ENCODE results near the gene NTRK1.

NTRK1 gene

DNA sequence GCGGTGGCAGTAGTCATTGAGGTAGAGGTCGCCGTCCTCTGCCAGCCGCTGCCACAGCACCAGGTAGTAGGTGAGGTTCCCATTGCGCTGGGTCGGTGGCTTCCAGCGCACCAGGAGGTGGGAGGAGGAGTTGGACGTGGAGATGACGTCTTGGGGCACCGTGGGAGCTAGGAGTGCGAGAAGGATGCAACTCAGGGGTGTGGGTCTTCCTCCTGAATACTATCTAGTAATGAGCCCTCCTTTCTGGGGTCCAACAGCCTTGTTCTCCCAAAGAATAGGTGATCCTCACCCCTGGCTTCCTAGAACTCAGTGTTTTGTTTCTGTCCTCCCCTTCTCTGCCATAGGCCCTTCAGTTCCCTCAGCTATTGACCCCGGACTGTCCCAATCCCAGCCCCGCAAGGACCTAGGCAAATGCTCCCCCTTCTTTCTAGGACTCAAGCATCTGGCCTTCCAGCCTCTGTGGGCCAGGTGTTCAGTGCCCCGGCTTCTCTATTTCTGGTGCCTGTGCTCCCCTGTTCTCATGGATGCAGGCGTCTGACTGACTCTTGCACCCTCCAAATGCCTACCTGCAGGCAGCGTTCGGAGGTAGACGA lies 14.6 kb upstream of the NTRK1 start:
- ChIA-PET POLR2A (ENCODE audit: low non-redundant PET) (no interaction called here), CTCF (interaction anchor here (0.6 to 3.6 kb wide), 2 partner anchors 14 to 308 kb away, joined by 3 to 14 read pairs; partner anchors contain the start of gene NTRK1)
- no peak overlapping the region for H3K27ac ChIP-seq
- no peak for DNase-seq (ENCODE audit: low spot score)
- TF ChIP-seq, protein P1, sequence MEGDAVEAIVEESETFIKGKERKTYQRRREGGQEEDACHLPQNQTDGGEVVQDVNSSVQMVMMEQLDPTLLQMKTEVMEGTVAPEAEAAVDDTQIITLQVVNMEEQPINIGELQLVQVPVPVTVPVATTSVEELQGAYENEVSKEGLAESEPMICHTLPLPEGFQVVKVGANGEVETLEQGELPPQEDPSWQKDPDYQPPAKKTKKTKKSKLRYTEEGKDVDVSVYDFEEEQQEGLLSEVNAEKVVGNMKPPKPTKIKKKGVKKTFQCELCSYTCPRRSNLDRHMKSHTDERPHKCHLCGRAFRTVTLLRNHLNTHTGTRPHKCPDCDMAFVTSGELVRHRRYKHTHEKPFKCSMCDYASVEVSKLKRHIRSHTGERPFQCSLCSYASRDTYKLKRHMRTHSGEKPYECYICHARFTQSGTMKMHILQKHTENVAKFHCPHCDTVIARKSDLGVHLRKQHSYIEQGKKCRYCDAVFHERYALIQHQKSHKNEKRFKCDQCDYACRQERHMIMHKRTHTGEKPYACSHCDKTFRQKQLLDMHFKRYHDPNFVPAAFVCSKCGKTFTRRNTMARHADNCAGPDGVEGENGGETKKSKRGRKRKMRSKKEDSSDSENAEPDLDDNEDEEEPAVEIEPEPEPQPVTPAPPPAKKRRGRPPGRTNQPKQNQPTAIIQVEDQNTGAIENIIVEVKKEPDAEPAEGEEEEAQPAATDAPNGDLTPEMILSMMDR (conservative IDR thresholded peaks at IDR 0.05; ENCODE audit: low read depth): no peak

DNA sequence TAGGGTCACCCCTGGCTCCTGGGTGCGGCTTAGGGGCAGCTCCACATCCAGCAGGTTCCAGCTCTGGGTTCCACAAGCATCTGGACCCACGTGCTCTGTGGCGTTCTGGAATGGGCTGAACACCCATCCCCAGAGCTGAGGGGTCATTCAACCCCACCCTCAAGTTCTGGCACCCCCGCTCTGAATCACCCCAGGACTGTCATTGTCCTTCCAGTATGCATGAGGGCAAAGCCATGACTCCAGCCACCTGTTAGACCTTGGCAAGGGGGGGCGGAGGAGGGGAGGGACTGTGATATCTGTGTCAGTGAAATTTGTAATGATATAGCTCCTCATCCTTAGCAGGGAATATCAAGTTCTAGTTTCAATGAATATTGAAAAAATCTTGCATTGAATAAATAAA lies 14.0 kb upstream of the NTRK1 start:
- no peak for DNase-seq (ENCODE audit: low spot score)
- TF ChIP-seq, protein P1 (conservative IDR thresholded peaks at IDR 0.05; ENCODE audit: low read depth): no peak
- POLR2A ChIA-PET (ENCODE audit: low non-redundant PET): no interaction called here
- CTCF ChIA-PET: interaction anchor here (0.6 to 3.6 kb wide), 2 partner anchors 14 to 377 kb away, joined by 5 to 14 read pairs; partner anchors contain the start of gene NTRK1
- H3K27ac ChIP-seq: no peak overlapping the region

DNA sequence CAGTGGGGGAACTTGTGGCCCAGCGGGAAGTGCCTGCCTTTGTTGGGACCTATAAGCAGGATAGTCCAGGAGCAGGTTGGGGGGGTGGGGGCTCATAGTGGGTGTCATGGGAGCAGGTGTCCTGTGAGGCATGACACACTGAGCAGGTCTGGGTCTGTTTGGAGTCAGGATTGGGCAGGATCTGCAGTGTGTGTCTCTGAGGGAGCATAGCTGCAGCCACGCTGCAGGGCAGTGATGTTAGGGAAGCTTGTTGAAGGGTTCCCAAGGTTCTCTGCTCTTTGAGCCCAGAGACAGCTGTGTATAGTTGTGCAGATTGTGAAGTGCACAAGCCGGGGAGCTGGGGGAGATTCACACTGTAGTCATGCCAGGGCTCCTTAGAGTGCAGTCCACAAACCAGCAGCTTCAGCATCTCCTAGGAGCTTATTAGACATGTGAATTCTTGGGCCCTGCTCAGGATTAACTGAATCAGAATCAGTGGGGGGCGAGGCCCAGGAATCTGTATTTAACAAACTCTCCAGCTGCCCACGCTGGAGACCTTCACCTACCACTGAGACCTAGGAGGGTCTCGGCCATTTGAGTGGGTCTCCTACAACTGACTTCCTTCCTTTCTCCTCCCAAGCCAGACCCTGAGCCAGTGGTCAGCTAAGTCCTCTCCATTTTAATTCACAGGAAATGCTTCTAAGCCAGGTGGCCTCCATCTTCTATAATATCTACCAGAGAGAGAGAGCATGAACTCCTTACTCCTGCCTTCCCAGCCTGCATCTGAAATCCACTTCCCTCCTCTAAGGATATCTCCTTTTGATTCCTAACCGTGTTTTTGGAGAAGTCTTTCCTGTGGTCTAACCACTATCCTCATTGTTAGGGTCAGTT lies 12.8 kb upstream of the NTRK1 start:
- POLR2A ChIA-PET (ENCODE audit: low non-redundant PET): no interaction called here
- no peak overlapping the region for H3K27ac ChIP-seq
- DNase-seq (ENCODE audit: low spot score): no peak
- CTCF ChIA-PET: interaction anchor here (1.9 to 3.6 kb wide), 2 partner anchors 9 to 12 kb away, joined by 14 to 18 read pairs; partner anchors contain the start of gene NTRK1
- TF ChIP-seq, protein P1 (conservative IDR thresholded peaks at IDR 0.05; ENCODE audit: low read depth): no peak

GRCh38 chr1:156848461-156849150 lies 12.1 kb upstream of the NTRK1 start:
- POLR2A ChIA-PET (ENCODE audit: low non-redundant PET): no interaction called here

GRCh38 chr1:156849151-156849496 lies 11.5 kb upstream of the NTRK1 start:
- POLR2A ChIA-PET (ENCODE audit: low non-redundant PET): no interaction called here
- TF ChIP-seq, protein P1 (conservative IDR thresholded peaks at IDR 0.05; ENCODE audit: low read depth): no peak
- no peak overlapping the region for H3K27ac ChIP-seq
- CTCF ChIA-PET: interaction anchor here (1.9 to 3.6 kb wide), 2 partner anchors 10 to 11 kb away, joined by 14 to 18 read pairs; partner anchors contain the start of gene NTRK1
- DNase-seq (ENCODE audit: low spot score): no peak

More at GRCh38 chr1:156848461-156849150, 12.1 kb upstream of the NTRK1 start:
- DNase-seq (ENCODE audit: low spot score): no peak
- CTCF ChIA-PET: interaction anchor here (1.9 to 3.6 kb wide), 2 partner anchors 10 to 12 kb away, joined by 14 to 18 read pairs; partner anchors contain the start of gene NTRK1
- TF ChIP-seq, protein P1 (conservative IDR thresholded peaks at IDR 0.05; ENCODE audit: low read depth): no peak
- no peak overlapping the region for H3K27ac ChIP-seq

GRCh38 chr1:156851779-156852417 lies 8.8 kb upstream of the NTRK1 start:
- POLR2A ChIA-PET (ENCODE audit: low non-redundant PET): no interaction called here
- DNase-seq (ENCODE audit: low spot score): no peak
- TF ChIP-seq, protein P1 (conservative IDR thresholded peaks at IDR 0.05; ENCODE audit: low read depth): no peak
- no peak overlapping the region for H3K27ac ChIP-seq
- CTCF ChIA-PET: interaction anchor here (1.1 to 1.4 kb wide), 2 partner anchors 13 to 14 kb away, joined by 3 read pairs; no protein-coding TSS in a partner anchor
